ENCODE measurements around the gene CAP1. TPM values are rescaled to one million over a fixed set of nuclear protein-coding genes. Genes with fewer than 3 reads are reported as not detected.
"Not testable (repeated sequence)": the region's sequence is repeated elsewhere in the genome, so short reads cannot be mapped to it uniquely, and the experiment has no call there.

Gene CAP1
- total RNA-seq, 4 donors from 2014 or later: 81.0 to 290 (median 238) TPM

DNA sequence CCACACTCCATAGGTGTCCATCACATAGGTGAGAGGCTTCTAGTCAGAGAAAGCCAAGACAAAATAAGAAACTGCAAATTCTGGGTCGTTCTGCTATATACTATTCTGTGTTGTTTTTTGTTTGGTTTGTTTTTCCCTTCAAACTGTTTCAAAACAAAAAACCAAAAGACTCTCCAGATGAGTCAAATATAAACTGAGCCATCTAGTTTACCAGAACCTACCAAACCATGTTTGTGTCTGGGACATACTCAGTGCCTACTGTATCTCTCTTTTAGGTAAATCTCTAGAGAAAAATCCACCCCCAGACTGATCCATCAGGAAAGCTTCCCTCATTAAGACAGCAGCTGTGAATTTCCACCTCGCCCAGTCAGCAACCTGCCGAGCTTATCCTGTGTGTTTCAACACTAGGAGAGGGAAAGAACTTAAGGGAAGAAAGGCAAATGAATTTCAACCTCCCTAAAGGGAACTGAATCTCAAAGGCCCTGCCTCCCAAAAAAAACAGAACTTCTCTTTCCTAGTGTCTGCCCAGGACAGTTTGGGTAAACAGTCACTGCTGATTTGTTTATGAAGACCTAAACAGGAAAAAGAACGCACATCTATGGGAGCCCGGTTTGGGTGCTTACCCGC lies 39.4 kb downstream of the CAP1 start:
- in situ Hi-C loops (cut with MboI; ENCODE audit: low pct_ligation_motif_present in 1 of 4, low pct_unique_long_range_greater_than_20kb in 1 of 4, low sequenced_read_pairs in 3 of 4) (no loop called here), intact Hi-C loops (cut with DNase I; ENCODE audit: low total_unique reads) (loop anchor here (5.0 kb wide), 1 partner anchor 987 kb away; no protein-coding TSS in a partner anchor)
- TF ChIP-seq POLR2AphosphoS5 (IDR thresholded peaks at IDR 0.05) (no peak), EP300 (IDR thresholded peaks at IDR 0.05; ENCODE audit: low read depth) (no peak), POLR2A (IDR thresholded peaks at IDR 0.05) (no peak), CTCF (IDR thresholded peaks at IDR 0.05) (no peak)
- no peak overlapping the region for H3K4me3 ChIP-seq
- H3K9me3 ChIP-seq: no peaks in the 10 kb centered on the region
- WGBS, 2 donors (ENCODE audit: low coverage in 1 of 2): 67 to 71% methylated on average over 4 to 6 of the region's 6 CpGs
- no peak for DNase-seq
- no peaks in the 10 kb centered on the region for H3K27me3 ChIP-seq
- H3K27ac ChIP-seq: peak overlapping the region; percentile 22 to 51 (median 32)
- H3K4me1 ChIP-seq: peaks cover 0 to 21% (median 4%) of the 10 kb centered on the region in 4 donors
- H3K36me3 ChIP-seq: peaks cover 0 to 15% (median 2%) of the 10 kb centered on the region in 4 donors

GRCh38 chr1:40081871-40082270 lies 41.3 kb downstream of the CAP1 start:
- Histone ChIP-seq H3K27ac (no peak overlapping the region), H3K9me3 (no peaks in the 10 kb centered on the region), H3K4me3 (no peak overlapping the region), H3K4me1 (peaks cover 0 to 12% (median 0%) of the 10 kb centered on the region in 4 donors), H3K36me3 (peaks cover 0 to 15% (median 2%) of the 10 kb centered on the region in 4 donors), H3K27me3 (no peaks in the 10 kb centered on the region)
- DNase-seq: no peak
- in situ Hi-C loops (cut with MboI; ENCODE audit: low pct_ligation_motif_present in 1 of 4, low pct_unique_long_range_greater_than_20kb in 1 of 4, low sequenced_read_pairs in 3 of 4) (no loop called here), intact Hi-C loops (cut with DNase I; ENCODE audit: low total_unique reads) (loop anchor here (5.0 kb wide), 1 partner anchor 985 kb away; no protein-coding TSS in a partner anchor)
- TF ChIP-seq EP300 (IDR thresholded peaks at IDR 0.05; ENCODE audit: low read depth) (no peak), POLR2AphosphoS5 (IDR thresholded peaks at IDR 0.05) (no peak), CTCF (IDR thresholded peaks at IDR 0.05) (no peak), POLR2A (IDR thresholded peaks at IDR 0.05) (no peak)
- WGBS, 2 donors (ENCODE audit: low coverage in 1 of 2): 64 to 90% methylated on average over 2 to 7 of the region's 7 CpGs

GRCh38 chr1:40084750-40085149 lies 44.2 kb downstream of the CAP1 start:
- peak; percentile 71 for DNase-seq
- H3K4me1 ChIP-seq; in situ Hi-C loops (cut with MboI; ENCODE audit: low pct_ligation_motif_present in 1 of 4, low pct_unique_long_range_greater_than_20kb in 1 of 4, low sequenced_read_pairs in 3 of 4); H3K9me3 ChIP-seq; H3K4me3 ChIP-seq; H3K27ac ChIP-seq; H3K27me3 ChIP-seq: not testable (repeated sequence)
- H3K36me3 ChIP-seq: peaks cover 0 to 21% (median 7%) of the 10 kb centered on the region in 4 donors
- peak; percentile 41 to 84 (median 82) for TF ChIP-seq CTCF (IDR thresholded peaks at IDR 0.05)
- WGBS, 2 donors (ENCODE audit: low coverage in 1 of 2): 26% methylated on average over 11 of the region's 11 CpGs; no CpG with 5 or more reads in 1 of the 2 donors
- intact Hi-C loops (cut with DNase I; ENCODE audit: low total_unique reads): loop anchor here (5.0 kb wide), 1 partner anchor 983 kb away; no protein-coding TSS in a partner anchor

DNA sequence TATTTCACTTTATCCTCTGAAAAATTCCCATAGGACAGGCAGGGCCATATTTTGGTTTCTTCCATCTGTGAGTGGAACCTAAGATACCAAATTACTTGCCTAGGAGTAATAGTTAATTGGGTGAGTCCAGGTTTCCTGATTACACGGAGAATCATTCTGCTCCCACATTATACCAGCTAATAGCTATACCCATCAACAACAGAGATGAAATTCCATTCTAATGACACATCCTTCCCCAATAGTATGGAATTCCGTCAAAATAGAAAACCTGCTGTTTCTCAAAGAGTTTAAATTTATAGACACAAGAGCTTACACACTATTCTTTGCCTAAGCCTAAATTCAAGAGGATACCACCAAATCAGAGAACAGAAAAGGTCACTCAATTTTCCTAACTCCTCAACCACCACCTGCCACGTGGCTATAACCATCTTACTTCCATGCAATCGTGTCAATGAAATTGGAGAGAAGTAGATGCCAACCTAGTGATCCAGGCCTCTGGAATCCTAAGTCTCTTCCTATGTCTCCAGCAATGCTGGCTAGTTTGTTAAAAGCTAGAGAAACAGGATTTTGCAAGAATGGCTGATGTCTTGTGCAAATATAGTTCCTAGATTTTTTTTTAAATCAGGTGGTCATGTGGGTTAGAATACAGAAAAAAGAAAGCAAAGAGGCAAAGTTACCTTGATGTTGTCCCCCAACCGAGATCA lies 50.3 kb downstream of the CAP1 start:
- peaks cover 0 to 35% (median 11%) of the 10 kb centered on the region in 4 donors for H3K36me3 ChIP-seq
- no peak for DNase-seq
- in situ Hi-C loops (cut with MboI; ENCODE audit: low pct_ligation_motif_present in 1 of 4, low pct_unique_long_range_greater_than_20kb in 1 of 4, low sequenced_read_pairs in 3 of 4): no loop called here
- H3K4me3 ChIP-seq: no peak overlapping the region
- H3K4me1 ChIP-seq: peaks cover 0 to 5% (median 0%) of the 10 kb centered on the region in 4 donors
- no peak overlapping the region for H3K27ac ChIP-seq
- 92 to 97% methylated on average over 5 of the region's 5 CpGs for WGBS, 2 donors (ENCODE audit: low coverage in 1 of 2)
- no peaks in the 10 kb centered on the region for H3K9me3 ChIP-seq
- H3K27me3 ChIP-seq: no peaks in the 10 kb centered on the region
- TF ChIP-seq CTCF (IDR thresholded peaks at IDR 0.05) (no peak), EP300 (IDR thresholded peaks at IDR 0.05; ENCODE audit: low read depth) (no peak), POLR2AphosphoS5 (IDR thresholded peaks at IDR 0.05) (no peak), POLR2A (IDR thresholded peaks at IDR 0.05) (no peak)
- intact Hi-C loops (cut with DNase I; ENCODE audit: low total_unique reads): no loop called here

All from transverse colon (tissue), 4 donors.